HEK293T (cell line): ENCODE data around the gene CEP63.

ENCODE experiments used
- CTCF ChIA-PET: fragments of 350-600 bp; formaldehyde crosslinking; extraction: SDS; loops from one replicate; lab custom pipeline; 2021; ENCODE audit warnings: antibody characterized with exemption, inconsistent platforms; lab: Yijun Ruan, JAX
- POLR2A ChIA-PET: fragments of 350-600 bp; formaldehyde crosslinking; extraction: SDS; loops from one replicate; lab custom pipeline; 2020; ENCODE audit warnings: antibody characterized with exemption, inconsistent platforms; lab: Yijun Ruan, JAX
- DNase-seq: peaks from one replicate; pipeline ENCODE4 v3.0.0; 2012; ENCODE audit warnings: mixed read lengths; ENCODE audit errors: extremely low spot score
- ARNT ChIP-seq: fragments of 450-650 bp; IDR thresholded peaks from 2 replicates; pipeline ENCODE4 v1.6.1; 2017; ENCODE audit warnings: mild to moderate bottlenecking
- BHLHE40 ChIP-seq: fragments of 450-650 bp; IDR thresholded peaks from 2 replicates; pipeline ENCODE4 v1.6.1; 2016; ENCODE audit warnings: mild to moderate bottlenecking, moderate library complexity, borderline replicate concordance
- CTBP1 ChIP-seq: fragments of 450-650 bp; IDR thresholded peaks from 2 replicates; pipeline ENCODE4 v1.6.1; 2016; ENCODE audit warnings: borderline replicate concordance
- ELF4 ChIP-seq: fragments of 450-650 bp; IDR thresholded peaks from 2 replicates; pipeline ENCODE4 v1.6.1; 2017; ENCODE audit warnings: antibody characterized with exemption
- FOXA1 ChIP-seq: fragments of 450-650 bp; IDR thresholded peaks from 2 replicates; pipeline ENCODE4 v1.6.1; 2016; ENCODE audit warnings: mild to moderate bottlenecking
- FOXK2 ChIP-seq: fragments of 450-650 bp; IDR thresholded peaks from 2 replicates; pipeline ENCODE4 v1.6.1; 2016; ENCODE audit warnings: mild to moderate bottlenecking
- FOXM1 ChIP-seq: fragments of 450-650 bp; IDR thresholded peaks from 2 replicates; pipeline ENCODE4 v1.6.1; 2017; ENCODE audit warnings: mild to moderate bottlenecking, borderline replicate concordance
- HDGF ChIP-seq: fragments of 450-650 bp; IDR thresholded peaks from 2 replicates; pipeline ENCODE4 v1.6.1; 2017; ENCODE audit warnings: antibody characterized with exemption, borderline replicate concordance
- L3MBTL2 ChIP-seq: fragments of 450-650 bp; conservative IDR thresholded peaks from 2 replicates; pipeline ENCODE4 v1.6.1; 2016; ENCODE audit warnings: mild to moderate bottlenecking
- LEF1 ChIP-seq: fragments of 450-650 bp; IDR thresholded peaks from 2 replicates; pipeline ENCODE4 v1.6.1; 2017; ENCODE audit warnings: mild to moderate bottlenecking, borderline replicate concordance
- NFRKB ChIP-seq: fragments of 450-650 bp; IDR thresholded peaks from 2 replicates; pipeline ENCODE4 v1.6.1; 2016; ENCODE audit warnings: mild to moderate bottlenecking, moderate library complexity
- PKNOX1 ChIP-seq: fragments of 450-650 bp; IDR thresholded peaks from 2 replicates; pipeline ENCODE4 v1.6.1; 2016
- SP1 ChIP-seq: fragments of 450-650 bp; IDR thresholded peaks from 2 replicates; pipeline ENCODE4 v1.6.1; 2017
- SUZ12 ChIP-seq: fragments of 450-650 bp; IDR thresholded peaks from 2 replicates; pipeline ENCODE4 v1.6.1; 2016; ENCODE audit warnings: mild to moderate bottlenecking
- TARDBP ChIP-seq: fragments of 450-650 bp; IDR thresholded peaks from 2 replicates; pipeline ENCODE4 v1.6.1; 2016
- ZNF384 ChIP-seq: fragments of 450-650 bp; IDR thresholded peaks from 2 replicates; pipeline ENCODE4 v1.6.1; 2016

The CEP63 gene

GRCh38 chr3:134505485-134505884 lies 19.6 kb downstream of the CEP63 start:
- TF ChIP-seq NFRKB, result no peak
- ChIA-PET POLR2A (no interaction called here), CTCF (no interaction called here)
- DNase-seq, result no peak

GRCh38 chr3:134511500-134511899 lies 25.6 kb downstream of the CEP63 start:
- TF ChIP-seq BHLHE40 (no peak), FOXA1 (no peak), CTBP1 (no peak), L3MBTL2 (no peak), LEF1 (no peak), TARDBP (no peak), ARNT (no peak), SP1 (no peak), NFRKB (no peak), FOXK2 (no peak), SUZ12 (no peak), ZNF384 (no peak), HDGF (no peak), ELF4 (no peak), FOXM1 (no peak)
- no peak for DNase-seq
- ChIA-PET POLR2A (no interaction called here), CTCF (no interaction called here)

- DNase-seq, result no peak
- CTCF ChIA-PET, result no interaction called here
- no peak for TF ChIP-seq ZNF384
Measured at GRCh38 chr3:134516905-134517304, 31.0 kb downstream of the CEP63 start.

GRCh38 chr3:134517791-134518190 lies 31.9 kb downstream of the CEP63 start:
- CTCF ChIA-PET, result no interaction called here
- TF ChIP-seq BHLHE40 (no peak), FOXM1 (no peak), TARDBP (no peak), ZNF384 (no peak), HDGF (no peak), LEF1 (no peak), PKNOX1 (no peak), SP1 (no peak), FOXK2 (no peak), SUZ12 (no peak), ARNT (no peak), NFRKB (no peak), FOXA1 (no peak), CTBP1 (no peak), L3MBTL2 (no peak), ELF4 (no peak)
- DNase-seq, result no peak
- POLR2A ChIA-PET, result no interaction called here

More at GRCh38 chr3:134516905-134517304, 31.0 kb downstream of the CEP63 start:
- POLR2A ChIA-PET, result no interaction called here

- CTCF ChIA-PET, result no interaction called here
- POLR2A ChIA-PET, result no interaction called here
Measured at GRCh38 chr3:134522541-134522940, 36.7 kb downstream of the CEP63 start.

GRCh38 chr3:134525293-134525692 lies 39.4 kb downstream of the CEP63 start:
- TF ChIP-seq CTBP1 (no peak), NFRKB (no peak), ARNT (no peak), SP1 (no peak), ZNF384 (no peak), ELF4 (no peak), FOXM1 (no peak), BHLHE40 (no peak), SUZ12 (no peak), HDGF (no peak), TARDBP (no peak), FOXK2 (no peak), FOXA1 (no peak), L3MBTL2 (no peak), LEF1 (no peak), PKNOX1 (no peak)
- POLR2A ChIA-PET, result no interaction called here
- DNase-seq, result no peak
- CTCF ChIA-PET, result no interaction called here

More at GRCh38 chr3:134522541-134522940, 36.7 kb downstream of the CEP63 start:
- TF ChIP-seq HDGF (no peak), ELF4 (no peak), NFRKB (no peak), LEF1 (no peak), PKNOX1 (no peak), SP1 (no peak), FOXA1 (no peak), SUZ12 (no peak), ZNF384 (no peak), BHLHE40 (no peak), FOXM1 (no peak)
- no peak for DNase-seq

- CTCF ChIA-PET, result no interaction called here
- TF ChIP-seq FOXM1 (no peak), LEF1 (no peak), CTBP1 (no peak), BHLHE40 (no peak), ARNT (no peak), PKNOX1 (no peak), HDGF (no peak), FOXA1 (no peak), SUZ12 (no peak), L3MBTL2 (no peak), TARDBP (no peak), ELF4 (no peak), FOXK2 (no peak)
- no peak for DNase-seq
- POLR2A ChIA-PET, result no interaction called here
Measured at GRCh38 chr3:134526319-134526718, 40.5 kb downstream of the CEP63 start.
